BE2C (cell line): ENCODE measurements around the gene GLMP.
"Not testable (repeated sequence)": the region's sequence is repeated elsewhere in the genome, so short reads cannot be mapped to it uniquely, and the experiment has no call there.

Experiments used
- DNase-seq: peaks from one replicate; pipeline ENCODE4 v3.0.0-alpha.2; 2020
- H3K27me3 ChIP-seq: fragments of 250-450 bp; sonication (Bioruptor Pico); 2 replicates; pipeline ENCODE4 v1.5.1; 2020; ENCODE audit warnings: mild to moderate bottlenecking
- H3K36me3 ChIP-seq: fragments of 250-450 bp; sonication (Bioruptor Pico); 2 replicates; pipeline ENCODE4 v1.5.1; 2020; ENCODE audit warnings: mild to moderate bottlenecking
- H3K4me1 ChIP-seq: fragments of 250-450 bp; sonication (Bioruptor Pico); 2 replicates; pipeline ENCODE4 v1.5.1; 2020
- H3K4me3 ChIP-seq: 2 replicates; pipeline ENCODE4 v1.5.1; 2011; ENCODE audit warnings: low read depth, low read length
- H3K9me3 ChIP-seq: fragments of 250-450 bp; sonication (Bioruptor Pico); 2 replicates; pipeline ENCODE4 v1.5.1; 2020
- TF ChIP-seq, protein P1 (sequence below): IDR thresholded peaks from 2 replicates; pipeline ENCODE4 v1.5.1; 2012; ENCODE audit warnings: mild to moderate bottlenecking, low read depth, low read length

GLMP gene

DNA sequence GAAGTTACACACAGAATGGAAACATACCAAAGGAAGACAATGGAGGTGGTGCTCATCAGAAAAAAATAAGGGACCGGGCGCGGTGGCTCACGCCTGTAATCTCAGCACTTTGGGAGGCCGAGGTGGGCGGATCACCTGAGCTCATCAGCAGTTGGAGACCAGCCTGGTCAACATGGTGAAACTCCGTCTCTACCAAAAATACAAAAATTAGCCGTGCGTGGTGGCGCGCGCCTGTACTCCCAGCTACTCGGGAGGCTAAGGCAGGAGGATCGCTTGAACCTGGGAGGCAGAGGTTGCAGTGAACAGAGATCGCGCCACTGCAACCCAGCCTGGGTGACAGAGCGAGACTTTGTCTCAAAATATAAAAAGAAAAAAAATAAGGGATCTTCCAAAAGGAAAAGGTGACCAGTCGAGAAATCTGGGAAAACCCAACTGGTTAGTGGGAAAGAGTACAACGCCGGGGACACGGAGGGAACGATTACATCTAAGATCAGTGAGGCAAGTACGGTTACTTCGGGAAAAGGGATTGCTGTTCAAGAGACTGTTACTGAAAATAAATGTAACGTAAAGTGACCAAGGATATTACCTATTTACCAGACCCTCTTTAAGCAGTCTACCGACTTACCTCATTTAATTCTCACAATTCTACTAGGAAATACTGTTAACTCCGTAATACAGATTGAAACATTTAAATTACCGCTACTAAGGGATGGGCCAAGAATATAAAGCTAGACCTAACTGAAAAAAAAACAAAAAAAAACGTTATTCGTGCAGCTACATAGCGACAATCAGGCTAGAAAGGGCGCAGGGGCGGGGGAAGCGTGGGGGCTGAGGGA is 41.8 kb upstream of the GLMP start:
- TF ChIP-seq, protein P1, sequence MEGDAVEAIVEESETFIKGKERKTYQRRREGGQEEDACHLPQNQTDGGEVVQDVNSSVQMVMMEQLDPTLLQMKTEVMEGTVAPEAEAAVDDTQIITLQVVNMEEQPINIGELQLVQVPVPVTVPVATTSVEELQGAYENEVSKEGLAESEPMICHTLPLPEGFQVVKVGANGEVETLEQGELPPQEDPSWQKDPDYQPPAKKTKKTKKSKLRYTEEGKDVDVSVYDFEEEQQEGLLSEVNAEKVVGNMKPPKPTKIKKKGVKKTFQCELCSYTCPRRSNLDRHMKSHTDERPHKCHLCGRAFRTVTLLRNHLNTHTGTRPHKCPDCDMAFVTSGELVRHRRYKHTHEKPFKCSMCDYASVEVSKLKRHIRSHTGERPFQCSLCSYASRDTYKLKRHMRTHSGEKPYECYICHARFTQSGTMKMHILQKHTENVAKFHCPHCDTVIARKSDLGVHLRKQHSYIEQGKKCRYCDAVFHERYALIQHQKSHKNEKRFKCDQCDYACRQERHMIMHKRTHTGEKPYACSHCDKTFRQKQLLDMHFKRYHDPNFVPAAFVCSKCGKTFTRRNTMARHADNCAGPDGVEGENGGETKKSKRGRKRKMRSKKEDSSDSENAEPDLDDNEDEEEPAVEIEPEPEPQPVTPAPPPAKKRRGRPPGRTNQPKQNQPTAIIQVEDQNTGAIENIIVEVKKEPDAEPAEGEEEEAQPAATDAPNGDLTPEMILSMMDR: no peak
- DNase-seq: no peak
- Histone ChIP-seq H3K9me3 (no peaks in the 10 kb centered on the region), H3K27me3 (no peaks in the 10 kb centered on the region), H3K4me3 (peak overlapping the region; percentile 86), H3K36me3 (peaks cover 38% of the 10 kb centered on the region), H3K4me1 (peaks cover 1% of the 10 kb centered on the region; the same call in 1 of the 2 replicates)

DNA sequence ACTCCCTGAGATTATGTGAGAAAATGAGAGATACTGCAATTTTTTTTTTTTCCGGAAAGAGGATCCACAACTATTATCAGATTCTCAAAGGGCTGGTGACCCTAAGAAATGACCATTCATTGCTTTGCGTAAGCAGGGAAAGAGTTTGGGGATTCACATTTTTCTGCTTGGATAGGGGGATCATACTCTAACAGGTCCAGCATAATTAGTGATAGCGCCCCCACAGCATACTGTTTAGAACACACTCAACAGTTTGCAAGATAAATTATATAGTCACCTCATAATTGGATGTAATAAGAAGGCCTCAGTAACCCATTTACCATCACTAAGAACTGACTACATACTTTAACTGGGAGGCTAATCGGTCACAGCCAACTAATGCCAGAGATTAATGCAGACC is 40.8 kb upstream of the GLMP start:
- H3K27me3 ChIP-seq: no peaks in the 10 kb centered on the region
- H3K4me3 ChIP-seq: peak overlapping the region; percentile 86
- TF ChIP-seq, protein P1: peak; percentile 37
- H3K4me1 ChIP-seq: no peaks in the 10 kb centered on the region; the same call in 1 of the 2 replicates
- H3K36me3 ChIP-seq: peaks cover 48% of the 10 kb centered on the region
- no peak for DNase-seq
- no peaks in the 10 kb centered on the region for H3K9me3 ChIP-seq

DNA sequence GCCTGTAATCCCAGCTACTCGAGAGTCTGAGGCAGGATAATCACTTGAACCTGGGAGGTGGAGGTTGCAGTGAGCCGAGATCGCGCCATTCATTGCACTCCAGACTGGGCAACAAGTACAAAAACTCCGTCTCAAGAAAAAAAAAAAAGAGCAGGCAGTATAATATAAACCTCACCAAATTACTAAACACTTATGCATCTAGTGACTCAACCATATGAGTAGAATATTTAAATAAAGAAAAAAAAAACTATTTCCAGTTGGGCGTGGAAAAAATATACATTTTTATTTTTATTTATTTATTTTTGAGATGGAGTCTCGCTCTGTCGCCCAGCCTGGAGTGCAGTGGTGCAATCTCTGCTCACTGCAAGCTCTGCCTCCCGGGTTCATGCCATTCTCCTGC is 27.7 kb upstream of the GLMP start:
- not testable (repeated sequence) for H3K4me3 ChIP-seq, H3K9me3 ChIP-seq, H3K4me1 ChIP-seq, H3K27me3 ChIP-seq, DNase-seq
- H3K36me3 ChIP-seq: peaks cover 88% of the 10 kb centered on the region

DNA sequence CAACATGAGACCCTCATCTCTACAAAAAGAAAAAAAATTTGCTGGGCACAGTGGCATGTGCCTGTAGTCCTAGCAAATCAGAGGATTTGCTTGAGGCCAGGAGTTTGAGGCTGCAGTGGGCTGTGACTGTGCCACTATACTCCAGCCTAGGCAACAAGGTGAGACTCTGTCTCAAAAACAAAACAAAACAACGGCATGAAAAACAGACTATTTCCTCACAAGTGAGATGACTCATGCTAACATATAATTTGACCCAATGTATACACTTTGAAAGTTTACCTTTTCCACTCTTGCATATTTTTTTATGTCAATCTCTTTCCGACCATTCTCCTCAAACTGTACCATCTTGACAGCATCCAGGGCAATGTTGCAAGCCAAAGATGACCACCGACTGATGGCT is 25.1 kb upstream of the GLMP start:
- Histone ChIP-seq H3K27me3 (no peaks in the 10 kb centered on the region), H3K9me3 (no peaks in the 10 kb centered on the region), H3K4me3 (no peak overlapping the region), H3K36me3 (peaks cover 97% of the 10 kb centered on the region), H3K4me1 (no peaks in the 10 kb centered on the region)
- TF ChIP-seq, protein P1: no peak
- no peak for DNase-seq

DNA sequence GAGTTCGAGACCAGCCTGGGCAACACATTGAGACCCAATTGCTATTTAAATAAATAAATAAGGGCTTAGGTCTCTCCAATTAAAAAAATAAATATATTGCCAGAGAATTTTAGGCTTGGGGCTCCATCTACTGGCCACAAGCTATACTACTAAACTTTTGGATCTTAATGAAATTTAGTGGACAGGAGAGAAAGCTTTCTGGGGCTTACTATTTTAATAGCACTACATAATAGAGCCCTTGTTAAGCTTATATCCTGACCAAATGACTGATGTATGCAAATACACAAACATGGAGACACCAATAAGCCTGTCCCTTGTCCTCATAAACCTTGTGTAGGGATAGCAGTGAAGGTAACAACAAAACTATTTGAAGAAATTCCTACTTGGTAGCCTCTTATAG is 24.2 kb upstream of the GLMP start:
- TF ChIP-seq, protein P1: peak; percentile 61
- Histone ChIP-seq H3K9me3 (no peaks in the 10 kb centered on the region), H3K27me3 (no peaks in the 10 kb centered on the region), H3K4me1 (no peaks in the 10 kb centered on the region), H3K4me3 (no peak overlapping the region), H3K36me3 (peaks cover 97% of the 10 kb centered on the region)
- DNase-seq: peak; percentile 27

DNA sequence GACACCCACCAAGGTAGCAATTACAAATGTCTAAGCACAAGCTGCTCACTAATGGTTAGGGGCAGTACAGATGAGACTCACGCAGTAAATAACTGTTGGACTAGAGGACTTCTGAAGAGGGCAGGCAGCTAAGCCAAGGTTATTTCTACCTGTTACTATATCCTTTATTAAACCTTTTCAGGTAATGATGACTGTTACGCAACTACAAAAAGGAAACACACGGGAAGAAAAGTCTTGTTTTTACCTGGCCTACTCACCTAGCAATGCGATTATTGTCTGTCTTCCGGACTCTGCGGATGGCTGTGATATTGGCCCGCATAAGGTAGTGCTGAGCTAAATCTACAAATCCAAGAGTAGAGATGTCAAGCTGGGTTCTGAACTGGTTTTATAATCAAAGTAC is 21.4 kb upstream of the GLMP start:
- TF ChIP-seq, protein P1: no peak
- no peaks in the 10 kb centered on the region for H3K27me3 ChIP-seq
- H3K36me3 ChIP-seq: peaks cover 96% of the 10 kb centered on the region
- H3K4me3 ChIP-seq: no peak overlapping the region
- no peaks in the 10 kb centered on the region for H3K9me3 ChIP-seq
- DNase-seq: no peak
- H3K4me1 ChIP-seq: no peaks in the 10 kb centered on the region
